WTC11 (cell line): ENCODE measurements around the gene ATP13A1. TPM values are rescaled to one million over a fixed set of nuclear protein-coding genes. Genes with fewer than 3 reads are reported as not detected.

Experiments
- ATAC-seq: fragments of 200-7000 bp; cut with Tn5 transposase; 2 replicates; pipeline ENCODE4 v1.10.0; 2021; ENCODE audit warnings: mild to moderate bottlenecking, moderate library complexity
- CTCF ChIA-PET: fragments of 300-600 bp; sonication (Branson Sonifier 250); formaldehyde crosslinking; loops from one replicate; lab custom pipeline; 2021; ENCODE audit warnings: antibody characterized with exemption; lab: Charles Lee
- POLR2A ChIA-PET: fragments of 350-600 bp; sonication (Branson Sonifier 250); formaldehyde crosslinking; loops from one replicate; lab custom pipeline; 2021; ENCODE audit warnings: antibody characterized with exemption; lab: Charles Lee
- DNase-seq: peaks from one replicate; pipeline ENCODE4 v3.0.0; 2021; ENCODE audit warnings: low spot score
- H3K27ac Mint-ChIP-seq: 2 replicates; pipeline ENCODE4 v1.8.0; 2021; ENCODE audit warnings: mixed read lengths
- H3K27me3 Mint-ChIP-seq: 2 replicates; pipeline ENCODE4 v1.8.0; 2021; ENCODE audit warnings: low read depth, mild to moderate bottlenecking, moderate library complexity, mixed read lengths
- H3K36me3 Mint-ChIP-seq: 2 replicates; pipeline ENCODE4 v1.8.0; 2021; ENCODE audit warnings: mixed read lengths
- H3K4me1 Mint-ChIP-seq: 2 replicates; pipeline ENCODE4 v1.8.0; 2022; ENCODE audit warnings: mixed read lengths
- H3K4me3 Mint-ChIP-seq: 2 replicates; pipeline ENCODE4 v1.8.0; 2021; ENCODE audit warnings: mild to moderate bottlenecking, moderate library complexity, mixed read lengths
- H3K9me3 Mint-ChIP-seq: 2 replicates; pipeline ENCODE4 v1.8.0; 2021; ENCODE audit warnings: mixed read lengths
- ATF3 ChIP-seq: sonication (generic); formaldehyde crosslinking; conservative IDR thresholded peaks from 2 replicates; pipeline ENCODE4 v1.8.1; 2022; ENCODE audit warnings: mild to moderate bottlenecking, missing genetic modification reagents
- CREM ChIP-seq: sonication (generic); formaldehyde crosslinking; IDR thresholded peaks from 2 replicates; pipeline ENCODE4 v1.8.1; 2022; ENCODE audit warnings: mild to moderate bottlenecking, missing genetic modification reagents, moderate library complexity
- E2F1 ChIP-seq: sonication (generic); formaldehyde crosslinking; IDR thresholded peaks from 2 replicates; pipeline ENCODE4 v1.8.0; 2022; ENCODE audit warnings: mild to moderate bottlenecking, missing genetic modification reagents
- ESRRA ChIP-seq: sonication (generic); formaldehyde crosslinking; IDR thresholded peaks from 2 replicates; pipeline ENCODE4 v1.8.1; 2022; ENCODE audit warnings: mild to moderate bottlenecking, missing genetic modification reagents, borderline replicate concordance
- FOXJ3 ChIP-seq: sonication (generic); formaldehyde crosslinking; IDR thresholded peaks from 2 replicates; pipeline ENCODE4 v1.9.0; 2021; ENCODE audit warnings: missing genetic modification reagents, mild to moderate bottlenecking, borderline replicate concordance
- JAZF1 ChIP-seq: fragments of 250-450 bp; sonication (Bioruptor Pico); IDR thresholded peaks from 2 replicates; pipeline ENCODE4 v1.9.0; 2021; ENCODE audit warnings: moderate library complexity, mild to moderate bottlenecking, inconsistent platforms
- MLX ChIP-seq: sonication (generic); formaldehyde crosslinking; IDR thresholded peaks from 2 replicates; pipeline ENCODE4 v1.8.1; 2023; ENCODE audit warnings: mild to moderate bottlenecking, missing genetic modification reagents, moderate library complexity
- NFYB ChIP-seq: sonication (generic); formaldehyde crosslinking; conservative IDR thresholded peaks from 2 replicates; pipeline ENCODE4 v1.8.0; 2022; ENCODE audit warnings: low read depth, missing genetic modification reagents
- NR1H2 ChIP-seq: sonication (generic); formaldehyde crosslinking; IDR thresholded peaks from 2 replicates; pipeline ENCODE4 v1.9.0; 2021; ENCODE audit warnings: mild to moderate bottlenecking, moderate library complexity, missing genetic modification reagents
- NR2C2 ChIP-seq: sonication (generic); formaldehyde crosslinking; IDR thresholded peaks from 2 replicates; pipeline ENCODE4 v1.8.0; 2022; ENCODE audit warnings: mild to moderate bottlenecking, missing genetic modification reagents
- PREB ChIP-seq: sonication (generic); formaldehyde crosslinking; IDR thresholded peaks from 2 replicates; pipeline ENCODE4 v1.8.1; 2022; ENCODE audit warnings: mild to moderate bottlenecking, missing genetic modification reagents, moderate library complexity, borderline replicate concordance
- TP53 ChIP-seq: sonication (generic); formaldehyde crosslinking; IDR thresholded peaks from 2 replicates; pipeline ENCODE4 v1.8.1; 2023; ENCODE audit warnings: mild to moderate bottlenecking, missing genetic modification reagents
- USF1 ChIP-seq: sonication (generic); formaldehyde crosslinking; IDR thresholded peaks from 2 replicates; pipeline ENCODE4 v1.8.0; 2022; ENCODE audit warnings: mild to moderate bottlenecking, missing genetic modification reagents
- ZMAT4 ChIP-seq: fragments of 250-450 bp; sonication (Bioruptor Pico); IDR thresholded peaks from 2 replicates; pipeline ENCODE4 v1.9.0; 2021; ENCODE audit warnings: mild to moderate bottlenecking
- ZNF138 ChIP-seq: sonication (generic); formaldehyde crosslinking; conservative IDR thresholded peaks from 2 replicates; pipeline ENCODE4 v1.8.1; 2022; ENCODE audit warnings: mild to moderate bottlenecking, moderate library complexity, missing genetic modification reagents
- ZNF416 ChIP-seq: fragments of 250-450 bp; sonication (Bioruptor Pico); IDR thresholded peaks from 2 replicates; pipeline ENCODE4 v1.9.0; 2021; ENCODE audit warnings: mild to moderate bottlenecking, inconsistent platforms
- ZNF512 ChIP-seq: sonication (generic); formaldehyde crosslinking; IDR thresholded peaks from 2 replicates; pipeline ENCODE4 v1.8.1; 2022; ENCODE audit warnings: missing genetic modification reagents, borderline replicate concordance
- ZNF671 ChIP-seq: fragments of 250-450 bp; sonication (Bioruptor Pico); IDR thresholded peaks from 2 replicates; pipeline ENCODE4 v1.8.0; 2021; ENCODE audit warnings: mild to moderate bottlenecking
- total RNA-seq: library from RNA; stranded (reverse); gene quantifications from 3 replicates; pipeline ENCODE4 v1.2.3, GENCODE V29; 2021

Gene ATP13A1
- total RNA-seq, 1 experiment from 2014 or later = 82.6 TPM

- TF ChIP-seq E2F1 (CRISPR knock-in tag) = no peak
- no peak for TF ChIP-seq ZNF416 (CRISPR knock-in tag)
- no peak for TF ChIP-seq MLX (CRISPR knock-in tag)
Measured at GRCh38 chr19:19677579-19677978, 14.1 kb upstream of the ATP13A1 start (continued).

- H3K4me3 Mint-ChIP-seq = no peak overlapping the region
- CTCF ChIA-PET = no interaction called here
- no peaks in the 10 kb centered on the region for H3K9me3 Mint-ChIP-seq
- TF ChIP-seq NFYB (CRISPR knock-in tag) (no peak), ZNF671 (no peak), JAZF1 (CRISPR knock-in tag) (no peak), USF1 (CRISPR knock-in tag) (no peak), ESRRA (no peak), ZMAT4 (no peak), ZNF138 (CRISPR knock-in tag) (no peak), CREM (CRISPR knock-in tag) (no peak), ZNF512 (CRISPR knock-in tag) (no peak), NR1H2 (CRISPR knock-in tag) (no peak), PREB (no peak), NR2C2 (CRISPR knock-in tag) (no peak), ATF3 (CRISPR knock-in tag) (no peak), TP53 (CRISPR knock-in tag) (no peak)
- H3K4me1 Mint-ChIP-seq = peaks cover 17% of the 10 kb centered on the region
- no peak for ATAC-seq
- peaks cover 56% of the 10 kb centered on the region for H3K36me3 Mint-ChIP-seq
- no peak overlapping the region for H3K27ac Mint-ChIP-seq
- POLR2A ChIA-PET = no interaction called here
- no peaks in the 10 kb centered on the region for H3K27me3 Mint-ChIP-seq
- DNase-seq = no peak
Measured at GRCh38 chr19:19674315-19674714, 10.8 kb upstream of the ATP13A1 start.

- H3K9me3 Mint-ChIP-seq = no peaks in the 10 kb centered on the region
- no peak overlapping the region for H3K27ac Mint-ChIP-seq
- no peak for ATAC-seq
- no peak for DNase-seq
- peaks cover 18% of the 10 kb centered on the region for H3K4me1 Mint-ChIP-seq
- H3K27me3 Mint-ChIP-seq = no peaks in the 10 kb centered on the region
- POLR2A ChIA-PET = no interaction called here
- CTCF ChIA-PET = interaction anchor here (0.7 kb wide), 1 partner anchor 118 kb away, joined by 4 read pairs; no protein-coding TSS in a partner anchor
- peaks cover 41% of the 10 kb centered on the region for H3K36me3 Mint-ChIP-seq
- TF ChIP-seq ESRRA = no peak
- TF ChIP-seq FOXJ3 (CRISPR knock-in tag) = no peak
- TF ChIP-seq, all 79 proteins: peak for 0
- no peak overlapping the region for H3K4me3 Mint-ChIP-seq
Measured at GRCh38 chr19:19672816-19673215, 9.3 kb upstream of the ATP13A1 start.
